Measurements from ENCODE around the gene AUTS2. TPM values are rescaled to one million over a fixed set of nuclear protein-coding genes. Genes with fewer than 3 reads are reported as not detected.

The AUTS2 gene
- total RNA-seq, 1 experiment from 2014 or later: under 0.01 TPM

DNA sequence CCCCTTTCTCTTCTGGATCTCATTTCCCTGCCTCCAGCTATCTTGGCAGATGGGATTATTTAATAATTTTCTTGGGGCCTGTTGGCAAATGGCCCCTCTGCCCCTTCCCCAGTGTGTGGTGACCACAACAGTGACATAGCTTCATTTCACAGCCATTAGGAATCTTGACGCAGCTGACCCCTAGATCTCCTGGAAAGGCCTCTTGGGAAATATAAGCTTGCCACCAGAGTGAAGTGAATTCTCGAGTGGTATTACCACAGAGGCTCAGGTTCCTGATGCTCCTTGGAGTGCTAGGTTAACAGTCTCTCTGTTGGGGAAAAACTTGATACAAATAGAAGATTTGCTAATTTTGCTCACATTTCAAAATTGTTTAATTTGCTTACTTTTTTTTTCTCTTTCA lies 57.8 kb downstream of the AUTS2 start:
- DNase-seq (ENCODE audit: low read depth): no peak

- DNase-seq (ENCODE audit: low read depth): no peak
Observed at GRCh38 chr7:69656890-69657289, 58.6 kb downstream of the AUTS2 start.

DNA sequence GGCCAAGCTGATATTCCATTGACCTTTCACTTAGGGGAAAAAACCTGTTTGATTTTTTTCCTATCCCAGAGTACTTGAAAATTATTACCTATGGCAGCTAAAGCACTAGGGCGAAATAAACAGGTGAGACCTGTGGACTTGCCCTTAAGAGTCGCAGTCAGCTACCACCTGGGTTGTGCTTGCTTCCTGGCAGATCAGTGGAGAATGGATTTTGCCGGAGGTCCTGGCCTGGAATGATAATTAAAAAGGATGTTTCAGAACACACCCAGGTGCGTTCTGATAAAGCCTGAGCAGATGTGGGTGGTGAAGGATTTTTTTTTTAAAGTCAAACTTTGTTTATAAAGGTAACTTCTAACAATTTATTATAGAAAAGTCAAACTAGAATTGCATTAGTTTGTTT lies 59.1 kb downstream of the AUTS2 start:
- no peak for DNase-seq (ENCODE audit: low read depth)

GRCh38 chr7:69657985-69658384 lies 59.7 kb downstream of the AUTS2 start:
- no peak for DNase-seq (ENCODE audit: low read depth)

DNA sequence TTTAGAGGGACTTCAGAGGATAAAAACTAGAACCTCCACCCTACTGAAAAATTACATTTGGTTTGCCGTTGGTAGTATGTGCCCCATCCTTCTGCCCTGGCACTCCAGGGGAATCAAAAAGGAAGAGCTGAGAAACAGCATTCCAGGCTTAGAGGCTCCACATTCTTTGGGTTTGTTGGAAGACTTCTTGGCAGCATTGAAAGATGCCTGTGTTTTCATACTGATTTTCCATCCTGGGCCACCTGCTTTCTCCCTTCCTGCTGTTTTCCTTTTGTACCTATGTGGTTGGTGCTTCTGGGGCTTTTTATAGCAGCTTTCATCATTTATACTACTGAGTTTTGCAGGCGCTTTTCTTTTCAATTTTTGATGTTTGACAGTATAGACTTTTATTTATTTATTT lies 61.7 kb downstream of the AUTS2 start:
- no peak for DNase-seq (ENCODE audit: low read depth)

DNA sequence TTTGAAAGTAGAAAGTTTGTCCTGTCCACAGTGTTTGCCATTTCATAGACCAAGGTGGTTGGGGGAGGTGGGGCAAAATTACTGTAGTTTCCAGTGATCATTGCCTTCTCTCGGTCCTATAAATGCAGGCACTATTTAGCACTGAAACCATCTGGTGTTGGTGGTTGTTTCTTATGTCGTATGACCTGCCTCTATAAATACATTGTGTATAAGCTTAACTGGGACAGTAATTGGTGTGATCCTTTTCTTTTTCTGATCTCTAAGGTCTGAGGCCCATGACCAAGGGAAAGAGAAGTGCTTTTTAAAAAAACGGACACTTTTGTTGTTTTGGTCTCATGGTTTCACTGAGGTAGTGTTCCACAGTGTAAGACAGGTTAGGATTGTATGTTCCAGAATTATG lies 63.1 kb downstream of the AUTS2 start:
- no peak for DNase-seq (ENCODE audit: low read depth)

- DNase-seq (ENCODE audit: low read depth): no peak
Observed at GRCh38 chr7:69663911-69664832, 65.9 kb downstream of the AUTS2 start.

GRCh38 chr7:69665369-69665768 lies 67.1 kb downstream of the AUTS2 start:
- DNase-seq (ENCODE audit: low read depth): no peak

- DNase-seq (ENCODE audit: low read depth): no peak
Observed at GRCh38 chr7:69668339-69668870, 70.1 kb downstream of the AUTS2 start.

- no peak for DNase-seq (ENCODE audit: low read depth)
Observed at GRCh38 chr7:69670701-69671100, 72.4 kb downstream of the AUTS2 start.

DNA sequence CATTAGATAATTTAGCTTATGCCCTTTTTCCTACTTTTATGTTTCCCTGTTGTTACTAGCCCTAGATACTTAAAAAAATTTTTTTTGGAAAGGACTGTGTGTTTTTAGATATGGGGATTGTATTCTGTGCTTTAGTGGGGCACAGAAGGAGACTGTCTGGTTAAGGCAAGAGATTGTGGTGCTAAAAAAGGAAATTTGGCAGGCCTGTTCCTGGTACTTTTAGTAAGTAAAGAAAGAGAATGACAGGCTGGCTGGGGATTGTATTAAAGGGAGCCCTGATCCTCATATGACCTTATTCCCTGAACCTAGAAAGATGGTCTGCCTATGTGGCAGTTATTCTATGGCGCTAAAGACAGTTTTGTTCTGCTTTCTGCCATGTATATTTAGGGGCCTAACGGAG lies 74.8 kb downstream of the AUTS2 start:
- DNase-seq (ENCODE audit: low read depth): no peak

- DNase-seq (ENCODE audit: low read depth): no peak
Observed at GRCh38 chr7:69674701-69675182, 76.5 kb downstream of the AUTS2 start.

DNA sequence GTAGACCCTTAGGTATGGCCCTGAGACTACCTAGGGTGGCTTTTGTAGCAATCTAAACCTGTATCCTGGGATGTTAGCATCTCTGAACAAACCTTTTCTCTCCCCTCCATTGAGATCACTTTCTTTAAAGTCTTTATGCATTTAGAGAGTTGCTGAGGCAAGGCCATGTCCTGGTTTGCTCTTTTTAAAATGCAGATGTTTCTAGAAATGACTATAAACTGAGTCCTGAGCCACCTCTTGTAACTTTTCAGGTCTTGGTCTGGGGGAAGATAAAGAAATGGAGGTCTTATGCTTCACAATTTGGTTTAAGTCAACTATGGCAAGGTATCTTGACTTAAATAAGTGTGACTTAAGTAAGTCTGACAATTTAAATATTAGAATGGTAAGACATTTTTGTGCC lies 78.0 kb downstream of the AUTS2 start:
- no peak for DNase-seq (ENCODE audit: low read depth)

DNA sequence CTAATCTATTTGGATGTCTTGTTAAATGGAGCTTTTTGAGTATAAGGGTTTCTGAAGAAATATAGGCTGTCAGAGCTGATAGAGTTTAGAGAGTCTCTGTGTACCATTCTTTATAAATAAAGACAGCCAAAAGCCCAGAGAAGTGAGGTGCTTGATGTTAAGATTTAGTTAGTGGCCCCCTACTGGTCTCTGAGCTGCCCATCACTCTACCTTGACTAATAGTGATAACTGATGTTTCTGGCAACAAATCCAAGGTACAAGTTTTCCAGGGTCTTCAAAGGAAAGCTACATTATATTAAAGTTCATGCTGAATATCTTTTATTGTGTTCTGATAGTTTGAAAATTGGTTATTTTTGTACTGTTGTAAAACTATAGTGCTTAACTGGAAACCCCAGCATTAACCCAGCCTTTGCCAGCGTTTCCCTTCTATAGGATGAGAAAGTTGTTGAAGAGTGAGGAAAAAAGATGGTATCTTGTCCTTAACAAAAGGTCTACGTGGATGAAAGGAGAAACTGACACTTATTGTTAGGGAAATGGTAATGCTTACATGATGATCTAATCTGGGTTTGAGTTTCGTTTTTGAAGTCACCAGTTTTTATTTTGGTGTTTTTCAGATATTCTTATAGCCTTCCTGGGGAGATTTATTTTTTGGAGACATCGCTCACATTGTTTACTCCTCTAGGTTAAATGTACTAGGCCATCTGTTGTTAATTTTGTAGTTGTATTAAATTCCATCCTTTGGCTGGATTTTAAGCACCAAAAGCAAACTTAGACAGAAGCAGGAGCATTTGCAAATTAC lies 79.0 kb downstream of the AUTS2 start:
- no peak for DNase-seq (ENCODE audit: low read depth)

- no peak for DNase-seq (ENCODE audit: low read depth)
Observed at GRCh38 chr7:69677881-69678493, 79.7 kb downstream of the AUTS2 start.

DNA sequence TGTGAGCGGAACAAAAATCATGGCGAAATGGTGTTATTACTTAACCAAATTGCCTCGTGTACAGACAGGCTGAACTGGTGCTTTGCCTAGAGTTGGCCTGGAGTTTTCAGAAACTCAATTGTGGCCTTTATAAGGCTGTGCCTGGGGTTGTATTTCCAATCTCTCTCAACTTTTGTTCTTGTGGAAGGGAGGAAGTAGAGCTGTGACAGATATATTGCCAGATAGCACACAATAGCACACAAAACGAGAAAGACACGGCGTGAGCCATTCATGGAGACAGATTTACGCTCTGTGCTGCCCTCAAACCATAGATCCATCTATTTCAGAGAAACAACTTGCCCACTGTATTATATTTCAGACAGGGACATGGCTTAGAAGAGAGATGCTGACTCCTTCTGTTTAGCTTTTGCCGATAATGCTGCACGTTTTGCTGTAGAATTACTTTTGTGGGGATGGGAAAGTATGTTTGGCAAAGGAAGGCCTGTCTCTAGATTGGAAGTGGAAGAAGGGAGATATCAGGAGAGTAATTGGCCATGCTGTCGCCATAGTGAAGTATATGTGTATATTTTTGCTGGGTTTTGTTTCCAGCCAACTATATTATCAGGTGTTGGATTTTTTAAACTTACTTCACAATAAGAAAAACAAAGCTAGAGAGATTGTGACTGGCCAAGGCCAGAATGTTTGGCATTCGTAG lies 80.4 kb downstream of the AUTS2 start:
- no peak for DNase-seq (ENCODE audit: low read depth)

- DNase-seq (ENCODE audit: low read depth): no peak
Observed at GRCh38 chr7:69681181-69681580, 82.9 kb downstream of the AUTS2 start.

DNA sequence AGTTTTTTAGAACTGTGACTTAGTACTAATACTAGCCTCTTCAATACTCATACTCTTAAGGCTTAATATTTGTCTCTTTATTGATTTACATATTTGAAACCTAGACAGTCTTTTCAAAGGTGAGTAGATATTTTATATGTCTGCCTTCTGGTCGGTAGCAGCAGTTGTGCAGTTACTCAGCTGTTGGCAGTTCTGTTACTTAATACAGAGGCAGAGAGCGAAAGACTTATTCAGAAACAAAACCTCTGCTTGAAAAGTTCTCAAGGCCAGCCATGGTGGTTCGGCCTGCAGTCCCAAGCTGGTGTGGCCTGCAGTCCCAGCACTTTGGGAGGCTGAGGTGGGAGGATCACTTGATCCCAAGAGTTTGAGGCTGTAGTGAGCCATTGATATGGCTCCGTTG lies 84.2 kb downstream of the AUTS2 start:
- DNase-seq (ENCODE audit: low read depth): no peak

DNA sequence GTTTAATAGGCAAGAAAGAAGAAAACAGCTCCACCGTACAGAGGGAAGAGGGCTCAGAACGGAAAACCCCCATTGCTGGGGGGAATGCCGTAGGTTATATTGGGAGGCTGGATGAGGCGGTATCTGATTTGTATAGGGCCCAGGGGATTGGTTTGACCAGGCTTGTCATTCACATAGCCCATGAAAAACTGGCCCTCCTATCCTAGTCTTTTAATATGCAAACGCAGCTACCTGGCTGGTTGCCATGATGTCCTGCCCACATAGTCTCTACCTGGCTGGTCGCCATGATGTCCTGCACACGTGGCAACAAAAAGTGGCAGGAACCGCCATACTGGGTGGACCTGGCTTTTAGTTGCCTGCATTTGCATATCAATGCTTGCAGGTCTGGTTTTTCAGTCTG lies 84.7 kb downstream of the AUTS2 start:
- DNase-seq (ENCODE audit: low read depth): no peak

GRCh38 chr7:69684369-69685292 lies 86.4 kb downstream of the AUTS2 start:
- DNase-seq (ENCODE audit: low read depth): no peak

DNA sequence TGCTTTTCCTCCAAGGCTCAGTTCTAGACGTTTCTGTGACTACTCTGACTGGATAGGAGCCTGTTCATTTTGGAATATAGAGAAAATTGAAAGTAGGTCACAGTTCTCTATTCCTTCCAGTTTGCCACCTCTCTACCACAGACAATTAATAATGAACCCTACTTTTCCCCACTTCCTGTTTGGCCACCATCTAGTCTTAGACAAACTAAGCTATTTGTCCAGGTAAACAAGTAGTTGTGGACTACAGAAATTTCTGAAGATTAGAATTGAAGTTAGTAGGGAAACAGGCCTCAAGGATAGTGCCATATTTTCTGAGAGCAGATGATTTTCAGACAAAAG lies 87.0 kb downstream of the AUTS2 start:
- DNase-seq (ENCODE audit: low read depth): no peak
